ENCODE data around the gene BARX1.

The BARX1 gene

DNA sequence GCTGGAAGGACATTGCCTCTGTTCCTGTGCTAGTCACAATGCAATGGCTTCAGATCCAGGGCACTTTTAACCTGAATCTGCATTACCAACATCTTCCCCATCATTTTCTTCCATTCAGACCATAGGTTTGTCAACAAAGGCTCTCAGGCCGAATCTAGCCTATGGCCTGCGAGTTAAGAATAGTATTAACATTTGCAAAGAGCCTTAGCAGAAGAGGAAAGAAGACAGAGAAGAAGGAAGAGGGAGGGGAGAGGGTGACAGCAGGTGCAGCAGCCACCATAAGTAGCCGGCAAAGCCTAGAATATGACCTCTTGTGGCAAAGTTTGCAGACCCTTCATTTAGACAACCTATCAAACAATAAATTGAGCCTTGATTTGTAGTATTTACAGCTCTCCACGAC is 32.6 kb downstream of the BARX1 start:
- no peak for DNase-seq (ENCODE audit: extremely low spot score)
- ChIA-PET CTCF (no interaction called here), POLR2A (no interaction called here)
- TF ChIP-seq, protein P1, sequence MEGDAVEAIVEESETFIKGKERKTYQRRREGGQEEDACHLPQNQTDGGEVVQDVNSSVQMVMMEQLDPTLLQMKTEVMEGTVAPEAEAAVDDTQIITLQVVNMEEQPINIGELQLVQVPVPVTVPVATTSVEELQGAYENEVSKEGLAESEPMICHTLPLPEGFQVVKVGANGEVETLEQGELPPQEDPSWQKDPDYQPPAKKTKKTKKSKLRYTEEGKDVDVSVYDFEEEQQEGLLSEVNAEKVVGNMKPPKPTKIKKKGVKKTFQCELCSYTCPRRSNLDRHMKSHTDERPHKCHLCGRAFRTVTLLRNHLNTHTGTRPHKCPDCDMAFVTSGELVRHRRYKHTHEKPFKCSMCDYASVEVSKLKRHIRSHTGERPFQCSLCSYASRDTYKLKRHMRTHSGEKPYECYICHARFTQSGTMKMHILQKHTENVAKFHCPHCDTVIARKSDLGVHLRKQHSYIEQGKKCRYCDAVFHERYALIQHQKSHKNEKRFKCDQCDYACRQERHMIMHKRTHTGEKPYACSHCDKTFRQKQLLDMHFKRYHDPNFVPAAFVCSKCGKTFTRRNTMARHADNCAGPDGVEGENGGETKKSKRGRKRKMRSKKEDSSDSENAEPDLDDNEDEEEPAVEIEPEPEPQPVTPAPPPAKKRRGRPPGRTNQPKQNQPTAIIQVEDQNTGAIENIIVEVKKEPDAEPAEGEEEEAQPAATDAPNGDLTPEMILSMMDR (IDR thresholded peaks at IDR 0.05; ENCODE audit: control extremely low read depth, extremely low read depth, low read depth, missing control alignments) = no peak

DNA sequence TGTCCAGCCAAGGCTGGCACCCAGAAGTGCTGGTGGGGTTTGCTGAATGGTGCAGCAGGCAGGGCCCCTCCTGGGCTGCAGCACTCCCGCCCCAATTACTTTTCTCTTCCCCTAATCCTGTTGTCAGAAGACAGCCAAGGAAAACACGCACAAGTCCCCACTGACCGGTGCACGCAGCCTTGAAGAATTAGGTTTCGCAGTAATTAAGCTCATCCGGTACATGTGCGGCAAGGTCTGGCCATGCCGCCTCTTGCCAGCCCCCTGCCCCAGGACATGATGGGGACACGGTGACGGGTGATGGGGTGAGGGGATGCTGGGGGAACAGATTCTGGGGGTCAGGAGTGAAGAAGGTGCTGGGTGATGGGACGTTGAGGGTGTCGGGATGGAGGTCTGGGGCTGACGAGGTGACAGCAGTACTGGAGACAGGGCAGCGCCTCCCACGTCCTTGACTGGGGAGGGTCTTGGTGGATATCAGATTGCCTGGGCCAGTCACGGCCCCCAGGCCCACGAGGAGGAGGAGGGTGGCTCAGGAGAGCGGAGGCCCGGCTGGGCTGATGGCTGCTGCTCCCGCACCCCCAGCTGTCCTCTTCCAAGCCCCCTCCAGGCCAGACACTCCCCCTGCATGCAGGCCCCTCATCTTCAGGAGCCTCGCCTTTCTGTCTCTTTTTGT is 34.9 kb downstream of the BARX1 start:
- DNase-seq (ENCODE audit: extremely low spot score) = no peak
- ChIA-PET CTCF (interaction anchor here (1.0 kb wide), 1 partner anchor 13 kb away, joined by 3 read pairs; no protein-coding TSS in a partner anchor), POLR2A (no interaction called here)
- TF ChIP-seq, protein P1 (IDR thresholded peaks at IDR 0.05; ENCODE audit: control extremely low read depth, extremely low read depth, low read depth, missing control alignments) = no peak

DNA sequence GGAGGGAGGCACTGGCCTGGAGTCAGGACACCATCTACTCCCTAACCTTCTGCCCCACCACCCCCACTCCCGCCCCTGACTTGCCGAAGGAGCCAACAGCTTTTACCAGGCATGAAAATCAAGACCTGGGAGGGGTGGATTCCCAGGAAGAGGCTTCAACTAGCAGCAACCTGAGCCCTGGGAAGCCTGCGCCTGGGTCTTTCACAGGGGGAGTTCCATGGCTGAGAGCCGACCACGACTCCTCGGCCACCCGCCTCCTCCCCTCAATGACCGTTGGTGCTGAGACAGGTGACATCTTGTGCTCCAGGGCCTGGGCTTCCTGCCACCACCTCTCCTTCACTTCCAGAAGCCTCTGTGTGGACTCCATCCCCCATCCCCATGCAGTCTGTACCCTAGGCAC is 37.1 kb downstream of the BARX1 start:
- POLR2A ChIA-PET = no interaction called here
- CTCF ChIA-PET = no interaction called here
- TF ChIP-seq, protein P1 (IDR thresholded peaks at IDR 0.05; ENCODE audit: control extremely low read depth, extremely low read depth, low read depth, missing control alignments) = no peak
- no peak for DNase-seq (ENCODE audit: extremely low spot score)

DNA sequence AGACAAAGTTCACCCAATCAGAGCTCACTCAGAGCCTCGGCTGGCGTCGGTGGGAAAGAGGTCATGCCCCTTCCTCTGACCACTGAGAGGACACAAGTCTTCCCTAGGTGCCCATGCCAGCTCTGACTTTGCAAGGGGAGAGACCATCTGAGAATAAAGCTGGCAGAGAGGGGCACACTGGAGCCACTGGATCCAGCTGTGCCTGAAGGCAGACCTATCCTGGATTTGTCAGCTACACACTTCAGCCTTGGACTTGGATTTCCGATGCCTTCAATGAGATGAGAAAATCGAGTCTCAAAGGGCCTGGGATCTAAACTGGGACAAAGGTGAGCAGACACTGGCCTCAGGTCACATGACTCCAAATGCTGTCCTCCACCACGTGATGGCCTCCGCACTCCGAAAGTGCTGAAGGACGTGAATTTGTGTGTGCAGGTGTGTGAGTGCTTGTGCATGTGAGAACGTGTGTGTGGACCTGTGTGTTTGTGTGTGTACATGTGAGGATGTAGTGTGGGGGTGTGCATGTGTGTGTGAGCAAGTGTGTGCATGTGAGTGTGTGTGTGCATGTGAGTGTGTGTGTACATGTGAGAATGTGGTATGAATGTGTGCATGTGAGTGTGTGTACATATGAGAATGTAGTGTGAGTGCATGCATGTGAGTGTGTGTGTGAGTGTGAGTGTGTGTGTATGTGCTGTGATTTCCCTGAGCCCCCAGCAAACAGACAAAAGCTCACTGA is 37.9 kb downstream of the BARX1 start:
- ChIA-PET POLR2A (no interaction called here), CTCF (no interaction called here)
- TF ChIP-seq, protein P1 (IDR thresholded peaks at IDR 0.05; ENCODE audit: control extremely low read depth, extremely low read depth, low read depth, missing control alignments) = no peak
- no peak for DNase-seq (ENCODE audit: extremely low spot score)

DNA sequence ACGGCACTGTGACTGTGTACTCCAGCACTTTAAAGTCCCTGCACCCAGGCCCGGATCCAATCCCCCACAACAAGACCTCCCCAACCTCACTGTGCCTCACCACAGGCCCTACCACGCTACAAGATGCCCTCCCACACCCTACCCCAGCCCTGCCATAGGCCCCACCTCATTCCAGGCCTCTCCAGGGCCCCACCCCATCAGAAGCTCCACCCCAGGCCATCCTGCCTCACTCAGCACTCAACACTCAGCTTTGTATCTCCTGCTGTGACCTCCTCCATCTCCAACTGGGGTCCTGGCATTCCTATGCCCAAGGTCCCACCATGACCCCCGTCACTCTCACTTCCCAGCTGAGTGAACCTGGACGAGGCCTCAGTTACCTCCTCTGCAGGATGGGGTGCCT is 38.8 kb downstream of the BARX1 start:
- TF ChIP-seq, protein P1 (IDR thresholded peaks at IDR 0.05; ENCODE audit: control extremely low read depth, extremely low read depth, low read depth, missing control alignments) = no peak
- DNase-seq (ENCODE audit: extremely low spot score) = no peak
- ChIA-PET CTCF (interaction anchor here (2.3 kb wide), 1 partner anchor 48 kb away, joined by 6 read pairs; no protein-coding TSS in a partner anchor), POLR2A (no interaction called here)

DNA sequence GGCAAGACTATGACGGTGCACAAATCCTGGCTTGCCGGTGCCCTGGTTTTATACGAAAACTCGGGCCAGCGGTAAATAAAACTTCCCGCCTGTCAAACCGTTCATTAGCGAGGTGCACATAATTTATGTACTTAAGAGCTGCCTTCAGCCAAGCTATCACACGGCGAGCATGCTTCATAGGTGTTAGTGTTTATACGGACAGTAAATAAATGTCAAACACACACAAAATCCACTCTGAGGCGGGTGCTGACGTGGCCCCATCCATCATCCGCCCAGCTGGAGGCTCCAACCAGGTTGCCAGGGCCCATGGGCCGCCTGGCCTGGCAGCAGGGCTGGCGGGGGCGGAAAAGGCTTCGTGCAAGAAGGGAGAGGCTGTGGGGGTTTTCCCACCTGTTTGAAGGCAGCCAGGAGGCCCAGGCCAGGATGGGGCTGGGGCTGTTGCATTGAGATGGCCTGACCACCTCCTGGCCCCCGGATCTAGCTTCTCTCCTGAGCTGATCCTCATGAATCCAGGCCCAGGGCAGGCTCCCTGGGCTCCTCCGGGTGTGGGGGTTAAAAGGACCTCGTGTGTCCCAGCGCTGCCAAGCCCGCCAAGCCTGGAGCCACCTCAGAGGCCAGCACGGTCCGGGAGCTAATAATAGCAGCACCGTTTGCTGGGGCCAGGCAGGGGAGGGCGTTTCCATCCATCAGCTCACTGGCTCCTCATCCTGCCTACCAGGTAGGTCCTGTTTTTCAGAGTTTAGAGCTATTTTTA is 43.2 kb downstream of the BARX1 start:
- TF ChIP-seq, protein P1 (IDR thresholded peaks at IDR 0.05; ENCODE audit: control extremely low read depth, extremely low read depth, low read depth, missing control alignments) = no peak
- ChIA-PET POLR2A (no interaction called here), CTCF (no interaction called here)
- no peak for DNase-seq (ENCODE audit: extremely low spot score)

Measured in GM10248 (cell line).